Loucy (cell line): Measurements from ENCODE around the gene AARS2.

Source experiments
- EZH2phosphoT487 ChIP-seq: fragments of 200-600 bp; IDR thresholded peaks from 2 replicates; pipeline ENCODE4 v1.6.1; 2018; ENCODE audit warnings: antibody characterized with exemption, mild to moderate bottlenecking, moderate library complexity, borderline replicate concordance
- TF ChIP-seq, protein P1 (sequence below): fragments of 200-600 bp; sonication (generic); conservative IDR thresholded peaks from 2 replicates; pipeline ENCODE4 v1.5.1; 2014; ENCODE audit warnings: mild to moderate bottlenecking, antibody characterized with exemption, low read length

DNA sequence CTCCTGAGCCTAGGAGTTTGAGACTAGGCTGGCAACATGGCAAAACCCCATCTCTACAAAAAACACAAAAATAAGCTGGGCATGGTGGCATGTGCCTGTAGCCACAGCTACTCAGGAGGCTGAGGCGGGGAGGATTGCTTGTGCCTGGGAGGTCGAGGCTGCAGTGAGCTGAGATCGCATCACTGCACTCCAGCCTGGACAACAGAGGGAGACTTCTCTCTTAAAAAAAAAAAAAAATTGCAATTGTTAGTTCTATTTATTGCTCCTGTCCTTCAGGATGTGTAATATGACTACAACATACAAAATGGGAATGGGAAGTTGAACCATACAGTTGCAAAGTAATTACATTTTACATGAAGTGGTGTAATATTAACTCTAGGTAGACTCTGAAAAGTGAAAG lies 8.1 kb upstream of the AARS2 start:
- TF ChIP-seq, protein P1, sequence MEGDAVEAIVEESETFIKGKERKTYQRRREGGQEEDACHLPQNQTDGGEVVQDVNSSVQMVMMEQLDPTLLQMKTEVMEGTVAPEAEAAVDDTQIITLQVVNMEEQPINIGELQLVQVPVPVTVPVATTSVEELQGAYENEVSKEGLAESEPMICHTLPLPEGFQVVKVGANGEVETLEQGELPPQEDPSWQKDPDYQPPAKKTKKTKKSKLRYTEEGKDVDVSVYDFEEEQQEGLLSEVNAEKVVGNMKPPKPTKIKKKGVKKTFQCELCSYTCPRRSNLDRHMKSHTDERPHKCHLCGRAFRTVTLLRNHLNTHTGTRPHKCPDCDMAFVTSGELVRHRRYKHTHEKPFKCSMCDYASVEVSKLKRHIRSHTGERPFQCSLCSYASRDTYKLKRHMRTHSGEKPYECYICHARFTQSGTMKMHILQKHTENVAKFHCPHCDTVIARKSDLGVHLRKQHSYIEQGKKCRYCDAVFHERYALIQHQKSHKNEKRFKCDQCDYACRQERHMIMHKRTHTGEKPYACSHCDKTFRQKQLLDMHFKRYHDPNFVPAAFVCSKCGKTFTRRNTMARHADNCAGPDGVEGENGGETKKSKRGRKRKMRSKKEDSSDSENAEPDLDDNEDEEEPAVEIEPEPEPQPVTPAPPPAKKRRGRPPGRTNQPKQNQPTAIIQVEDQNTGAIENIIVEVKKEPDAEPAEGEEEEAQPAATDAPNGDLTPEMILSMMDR, result no peak
- TF ChIP-seq EZH2phosphoT487, result no peak
